GM21825 (cell line): ENCODE data around the gene LRP2.

Experiments used
- ATAC-seq: cut with Tn5 transposase; IDR thresholded peaks from one replicate; pipeline ENCODE4 v1.9.1; 2021; ENCODE audit warnings: mild to moderate bottlenecking, moderate library complexity; ENCODE audit not compliant: unreplicated experiment

LRP2 gene

DNA sequence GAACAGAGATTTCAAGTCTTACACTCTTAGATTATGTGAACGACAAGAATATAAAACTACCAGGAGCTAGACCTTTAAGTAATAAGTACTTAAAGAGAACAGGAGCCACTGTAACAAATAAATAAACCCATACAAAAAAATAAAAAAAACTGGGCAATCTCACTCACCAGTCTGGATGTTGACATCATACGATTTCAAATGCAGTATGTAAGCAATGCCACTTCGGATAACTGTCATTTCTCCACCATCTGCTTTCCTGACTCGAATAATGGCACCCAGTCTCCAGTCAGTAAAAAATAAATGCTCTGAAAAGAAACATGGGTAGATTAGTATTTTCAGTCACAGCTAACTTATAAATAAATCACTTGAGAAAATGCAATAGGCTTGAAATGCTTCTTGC is 115.1 kb downstream of the LRP2 start:
- ATAC-seq, result no peak

DNA sequence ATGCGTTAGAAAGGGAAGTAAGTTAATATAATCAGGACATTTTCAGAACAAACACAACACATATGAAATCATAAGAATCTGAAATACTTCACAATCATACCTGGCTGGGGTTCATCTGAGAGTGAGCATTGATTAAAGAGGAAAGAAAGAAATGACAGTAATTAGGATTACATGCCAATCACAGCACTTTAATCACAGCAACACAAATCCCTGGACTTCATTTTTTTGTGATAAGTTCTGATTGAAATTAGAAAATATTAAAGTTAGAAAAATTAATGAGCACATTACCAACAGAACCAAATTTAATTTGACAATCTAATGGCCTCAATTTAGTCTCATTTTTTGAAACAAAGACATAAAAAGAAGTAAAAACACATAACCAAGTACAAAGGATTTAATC is 121.9 kb downstream of the LRP2 start:
- no peak for ATAC-seq

DNA sequence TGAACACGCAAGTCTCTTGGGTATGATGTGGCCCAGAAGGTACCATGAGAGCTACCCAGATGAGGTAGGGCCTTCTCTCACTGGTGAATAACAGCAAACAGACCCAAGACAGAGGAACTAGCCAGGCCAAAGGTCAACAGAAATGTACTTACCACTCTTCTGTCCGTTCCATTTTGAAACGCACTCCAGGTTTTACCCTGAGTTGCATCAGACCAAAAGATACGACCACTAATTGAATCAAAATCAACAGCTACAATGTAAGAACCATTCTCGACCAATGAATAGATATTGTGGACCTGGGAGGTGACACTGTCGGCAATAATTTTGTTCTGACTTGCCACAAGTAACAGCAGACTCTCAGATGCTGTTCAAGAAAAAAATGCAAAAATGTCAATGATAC is 124.4 kb downstream of the LRP2 start:
- ATAC-seq, result no peak

DNA sequence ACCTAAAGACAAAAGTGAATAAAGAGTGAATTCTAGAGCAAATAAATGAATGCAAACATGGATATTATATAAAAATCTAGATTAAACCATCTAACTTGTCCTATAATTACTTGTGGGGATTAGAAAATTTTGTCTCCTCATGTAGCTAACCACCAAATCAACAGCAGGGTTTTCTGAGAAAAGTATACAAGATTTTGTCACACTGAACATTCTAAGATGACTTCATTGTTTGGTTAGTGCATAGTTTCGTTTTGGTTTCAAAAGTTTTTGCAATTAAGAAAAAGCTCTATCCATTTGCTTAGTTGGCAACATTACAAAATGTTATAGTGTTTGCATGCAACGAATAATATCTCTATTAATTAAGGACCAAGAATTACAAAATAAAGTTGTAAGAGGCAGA is 125.0 kb downstream of the LRP2 start:
- no peak for ATAC-seq

DNA sequence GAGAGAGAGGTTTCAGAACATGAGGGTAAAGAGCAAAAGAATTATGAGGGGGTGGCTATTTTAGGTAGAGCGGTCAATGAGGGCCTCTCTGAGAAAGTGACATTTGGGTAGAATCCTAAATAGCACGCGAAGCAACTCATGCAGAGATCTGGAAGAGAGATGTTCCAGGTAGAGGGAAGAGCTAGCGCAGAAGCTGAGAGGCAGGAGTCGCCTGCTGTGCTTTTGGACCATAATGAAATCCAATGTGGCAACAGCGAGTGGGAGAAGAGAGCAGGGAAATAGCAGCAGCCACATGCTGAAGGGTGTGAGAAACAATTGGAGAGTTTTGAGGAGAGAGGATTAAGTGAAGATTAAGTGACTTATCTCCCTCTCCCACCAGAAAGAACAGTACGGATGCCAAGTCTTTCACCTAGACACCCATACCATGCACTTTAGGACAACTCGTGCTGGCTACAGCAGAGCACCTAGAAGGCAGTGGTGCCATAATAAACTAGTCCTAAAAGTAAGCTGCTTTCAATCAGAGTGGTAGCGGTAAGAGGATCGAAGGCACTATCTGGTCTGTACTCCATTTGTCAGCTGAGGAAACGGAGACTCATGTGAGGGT is 129.7 kb downstream of the LRP2 start:
- no peak for ATAC-seq

DNA sequence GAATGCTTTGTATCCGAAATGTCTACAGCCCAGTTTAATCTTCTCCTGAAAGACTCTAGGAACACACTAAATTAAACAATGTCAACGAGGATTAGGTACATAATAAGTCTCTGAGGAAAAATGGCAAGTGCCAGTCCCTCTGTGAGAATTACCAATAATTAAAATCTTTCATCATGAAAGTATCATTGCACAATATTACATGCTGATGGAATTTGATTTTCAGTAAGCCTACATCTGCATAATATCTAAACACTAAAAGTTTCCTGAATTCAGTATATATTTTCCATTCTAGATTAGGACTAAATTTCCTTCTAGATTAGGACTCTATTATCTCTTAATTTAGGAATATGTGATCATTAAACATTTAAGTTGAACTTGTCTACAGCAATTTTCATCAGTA is 132.1 kb downstream of the LRP2 start:
- ATAC-seq, result no peak

DNA sequence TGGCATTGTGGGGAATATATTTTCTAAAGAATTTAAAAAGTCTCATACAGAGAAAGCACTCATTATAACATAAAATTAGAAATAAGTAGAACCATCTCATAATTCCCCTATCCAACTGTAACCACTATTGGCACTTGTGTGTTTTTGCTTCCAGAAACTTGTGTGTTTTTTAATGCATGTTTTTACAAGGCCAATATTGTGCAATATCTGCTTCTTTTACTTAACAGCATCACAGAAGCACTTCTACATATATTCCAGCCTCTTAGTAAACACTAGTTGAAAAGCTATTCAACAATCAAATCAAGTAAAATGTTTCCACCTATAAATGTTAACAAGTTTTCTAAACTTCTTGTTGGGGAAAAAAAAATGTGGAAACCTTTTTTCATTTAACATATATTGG is 132.7 kb downstream of the LRP2 start:
- no peak for ATAC-seq

DNA sequence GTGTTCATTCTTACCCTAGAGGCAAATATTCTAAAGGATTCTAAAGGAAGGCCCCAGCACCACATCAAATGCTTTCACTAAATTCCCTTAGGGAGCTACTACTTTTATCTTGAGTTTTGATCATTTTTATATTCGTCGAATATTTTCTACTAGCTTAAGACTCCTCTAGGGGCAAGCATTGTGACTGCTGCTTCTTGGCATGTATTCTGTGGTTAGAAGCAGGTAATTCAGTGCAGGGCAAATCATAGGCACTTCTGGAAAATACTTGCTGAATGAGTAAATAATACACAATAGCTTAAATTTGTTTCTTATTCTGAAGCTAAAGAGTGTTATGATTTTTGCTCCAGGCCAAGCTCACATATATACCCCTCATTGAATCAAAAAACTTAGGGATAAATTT is 136.4 kb downstream of the LRP2 start:
- ATAC-seq, result no peak

DNA sequence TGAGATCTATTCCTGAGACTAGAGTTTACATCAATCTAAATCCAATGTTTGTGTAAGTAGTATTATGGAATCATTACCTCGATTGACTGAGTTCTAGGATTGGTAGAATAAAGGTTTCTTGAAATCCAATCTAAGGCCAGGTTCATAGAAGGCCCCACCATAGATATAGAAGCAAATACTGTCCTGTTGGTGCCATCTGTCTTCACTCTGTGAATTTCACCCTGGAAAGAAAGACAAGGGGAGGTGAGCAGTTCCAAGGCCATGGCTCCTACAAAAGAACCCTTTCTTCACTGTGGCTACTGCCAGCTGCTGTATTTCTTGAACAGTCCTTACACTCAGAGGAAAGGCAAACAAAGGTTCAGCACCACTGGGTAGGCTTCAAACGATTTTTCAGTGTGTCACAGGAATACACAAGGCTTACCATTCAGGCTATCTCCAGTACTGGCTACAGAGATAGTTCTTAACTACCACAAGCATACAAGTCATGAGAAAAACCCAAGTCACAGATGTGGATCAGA is 137.0 kb downstream of the LRP2 start:
- ATAC-seq, result no peak

DNA sequence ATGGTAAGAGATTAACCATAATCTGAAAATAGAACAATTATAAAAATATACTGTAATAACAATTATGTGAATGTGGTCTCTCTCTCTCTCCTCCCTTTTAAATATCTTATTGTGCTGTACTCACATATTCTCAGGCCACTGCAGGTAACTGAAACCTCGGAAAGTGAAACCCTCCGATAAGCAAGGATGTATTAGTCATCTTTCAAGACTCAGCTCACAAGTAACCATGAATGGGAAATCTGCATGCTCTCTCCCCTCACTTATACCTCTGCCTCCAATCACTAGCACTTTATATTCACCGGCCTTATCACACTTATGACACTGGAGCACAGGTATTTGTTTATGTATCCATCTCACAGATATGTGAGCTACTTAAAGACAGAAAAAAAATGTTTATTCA is 139.7 kb downstream of the LRP2 start:
- peak; percentile 84 for ATAC-seq

DNA sequence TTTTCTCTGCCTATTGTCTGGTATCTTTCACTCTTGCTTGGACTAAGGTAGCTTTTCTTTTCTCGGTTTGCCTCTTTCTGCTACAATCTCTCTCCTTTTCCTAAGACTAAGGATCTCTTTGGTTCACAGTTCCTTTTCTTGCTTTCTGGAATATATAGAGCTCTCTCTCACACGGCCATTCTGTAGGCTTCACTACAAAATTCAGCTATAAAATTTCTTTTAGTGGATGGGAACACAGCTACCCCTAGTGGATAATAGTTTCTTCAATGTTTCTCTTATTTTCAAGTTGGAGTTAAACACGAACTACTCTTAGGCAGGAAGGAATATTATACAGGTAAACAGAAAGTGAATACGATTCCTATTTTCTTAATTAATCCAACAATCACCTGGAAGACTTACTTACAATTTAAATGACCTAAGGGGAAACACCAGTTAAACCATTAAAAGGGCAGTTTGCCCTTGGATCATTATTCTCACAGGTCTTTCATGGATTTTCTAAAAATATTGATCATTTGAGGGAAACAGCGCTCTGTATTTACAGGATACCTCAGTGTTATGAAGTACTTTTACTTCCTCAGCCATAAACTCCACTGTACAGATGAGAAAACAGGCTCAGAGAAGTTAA is 140.5 kb downstream of the LRP2 start:
- ATAC-seq, result no peak

DNA sequence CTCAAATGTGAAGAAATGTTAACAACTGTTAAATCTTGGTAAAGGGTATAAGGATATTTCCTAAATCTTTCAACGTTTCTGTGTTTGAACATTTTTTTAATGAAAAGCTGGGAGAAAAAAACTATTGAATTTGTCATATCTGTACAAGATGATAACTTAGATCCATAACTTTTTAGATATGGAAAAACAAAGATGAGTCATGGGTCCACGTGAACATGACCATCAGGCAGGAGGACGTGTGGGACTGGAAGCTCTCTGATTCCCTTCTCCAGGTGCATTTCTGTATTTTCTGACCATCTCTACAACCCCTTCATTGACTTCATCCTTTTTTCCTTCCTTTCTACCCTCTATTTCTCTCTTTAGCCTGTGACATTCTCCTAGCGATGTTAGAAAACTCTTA is 151.4 kb downstream of the LRP2 start:
- ATAC-seq, result no peak

DNA sequence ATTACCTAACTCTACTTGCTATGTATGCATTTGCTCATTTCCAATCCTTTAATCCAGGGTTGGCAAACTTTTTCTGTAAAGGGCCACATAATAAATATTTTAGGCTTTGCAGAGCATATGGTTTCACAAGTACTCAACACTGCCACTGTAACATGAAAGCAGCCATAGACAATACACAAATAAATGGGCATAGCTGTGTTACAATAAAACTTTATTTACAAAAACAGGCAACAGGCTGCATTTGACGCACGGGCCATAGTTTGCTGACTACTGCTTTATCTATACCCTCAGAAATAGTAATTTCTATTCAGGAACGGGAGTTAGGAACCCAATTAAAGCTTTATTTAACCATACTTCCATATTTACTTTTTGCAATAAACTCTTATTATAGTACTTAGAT is 154.3 kb downstream of the LRP2 start:
- no peak for ATAC-seq

DNA sequence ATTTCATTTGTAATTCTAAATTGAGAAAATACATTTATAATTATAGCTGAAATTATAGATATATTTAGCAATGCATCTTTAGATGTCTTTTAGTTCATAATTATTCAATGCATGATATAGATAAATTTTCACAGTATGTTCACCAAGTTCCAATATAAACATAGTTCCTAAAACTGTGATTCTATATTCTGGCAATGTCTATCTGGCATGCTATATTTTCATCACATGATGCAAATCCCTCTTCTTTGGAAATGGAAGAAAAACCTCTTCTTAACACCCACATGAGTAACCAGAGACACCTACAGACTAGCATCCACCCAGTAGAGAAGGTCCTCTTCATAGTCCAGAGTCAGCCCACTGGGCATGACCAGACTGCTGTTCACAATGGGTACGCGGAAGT is 157.2 kb downstream of the LRP2 start:
- ATAC-seq, result no peak

DNA sequence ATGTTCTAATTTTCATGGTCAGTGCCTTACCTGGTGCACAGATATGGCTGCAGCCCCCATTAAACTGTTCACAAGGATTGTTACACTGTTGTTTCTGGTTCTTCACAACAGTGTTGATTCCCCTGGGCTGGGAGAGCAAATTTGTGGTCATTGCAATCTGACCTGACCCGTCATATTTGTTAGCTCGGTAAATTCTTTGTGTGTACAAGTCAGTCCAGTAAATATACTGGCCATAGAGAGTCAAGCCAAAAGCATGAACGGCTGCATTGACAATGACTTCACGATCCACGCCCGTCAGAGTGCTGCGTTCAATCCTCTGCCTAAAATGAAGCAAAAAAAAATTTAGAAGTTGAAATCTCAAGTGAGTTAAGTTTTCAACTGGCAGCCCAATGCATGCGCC is 158.4 kb downstream of the LRP2 start:
- no peak for ATAC-seq

DNA sequence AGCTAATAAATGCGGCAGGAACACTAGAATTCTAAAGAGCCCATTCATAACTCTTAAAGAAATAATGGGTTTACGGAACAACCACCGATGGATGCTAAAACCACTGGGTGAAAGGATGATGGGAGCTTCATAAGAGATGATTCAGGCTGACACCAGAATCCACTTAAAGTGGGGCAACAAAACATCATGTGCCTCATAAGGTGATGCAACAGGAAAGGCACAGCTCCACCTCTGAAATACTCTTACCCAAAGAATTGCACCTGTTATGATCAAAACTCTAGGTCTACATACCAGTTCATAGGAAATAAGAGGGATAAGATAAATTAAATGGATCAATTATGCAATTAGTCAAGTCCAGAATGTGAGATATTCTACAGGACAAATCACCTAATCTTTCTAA is 161.6 kb downstream of the LRP2 start:
- ATAC-seq, result no peak

DNA sequence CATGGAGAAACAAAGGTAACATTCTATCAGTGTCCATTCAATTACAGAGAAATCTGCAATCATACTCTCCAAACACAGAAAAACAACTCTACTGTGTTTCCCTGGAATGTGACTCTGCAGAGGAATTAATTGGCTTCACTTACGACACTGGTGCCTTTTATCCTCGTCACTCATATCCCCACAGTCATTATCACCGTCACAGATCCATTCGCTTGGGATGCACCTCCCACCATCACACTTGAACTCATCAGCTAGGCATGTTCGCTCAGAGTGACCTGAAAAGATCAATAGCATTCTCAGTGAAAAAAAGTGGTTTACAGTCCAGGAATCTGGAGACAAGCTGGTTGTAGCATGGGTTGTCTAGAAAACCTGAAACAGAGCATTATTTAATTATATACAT is 168.7 kb downstream of the LRP2 start:
- ATAC-seq, result no peak

DNA sequence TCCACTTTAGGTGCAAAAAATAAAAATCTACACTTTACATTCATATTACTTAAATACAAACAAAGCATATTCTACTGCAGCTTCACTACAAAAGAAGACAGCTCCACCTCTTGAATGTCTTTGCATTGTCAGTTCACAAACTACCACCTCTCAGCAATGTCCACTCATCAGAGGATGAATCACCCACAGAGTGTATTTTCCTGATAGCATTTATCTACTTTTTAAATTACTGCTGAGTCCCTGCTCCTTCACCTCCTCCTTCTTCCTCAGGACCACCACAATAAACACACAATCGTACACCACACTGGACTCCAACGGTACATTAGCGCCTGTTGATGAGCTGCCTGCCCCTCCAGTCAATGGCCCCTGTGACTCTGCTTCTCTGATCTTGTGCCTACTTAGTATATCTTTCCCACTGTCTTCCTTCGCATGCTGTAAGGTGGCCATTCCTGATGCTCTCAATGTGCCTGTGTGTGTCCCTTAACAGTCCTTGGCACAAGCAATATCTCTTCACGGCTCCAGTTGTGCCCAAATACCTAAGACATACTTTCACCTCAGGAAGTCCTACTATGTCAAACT is 172.0 kb downstream of the LRP2 start:
- ATAC-seq, result no peak

DNA sequence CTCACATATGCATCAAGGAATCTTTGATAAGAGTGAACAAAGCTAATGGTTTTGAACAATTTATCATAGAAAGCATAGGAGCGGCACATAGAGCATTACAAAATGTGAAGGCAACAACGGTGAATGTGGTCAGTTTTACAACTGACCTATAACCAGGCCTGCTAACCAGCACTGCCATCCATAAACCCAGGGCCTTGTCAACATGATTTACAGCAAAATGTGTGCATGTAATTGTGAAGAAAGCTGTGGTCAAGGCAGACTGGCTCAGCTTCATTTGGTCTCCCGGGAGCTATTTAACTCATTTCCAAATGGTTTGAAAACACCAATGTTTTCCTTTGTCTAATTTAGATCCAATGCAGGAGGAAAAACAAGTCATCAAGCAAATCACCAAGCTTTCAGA is 173.2 kb downstream of the LRP2 start:
- no peak for ATAC-seq

DNA sequence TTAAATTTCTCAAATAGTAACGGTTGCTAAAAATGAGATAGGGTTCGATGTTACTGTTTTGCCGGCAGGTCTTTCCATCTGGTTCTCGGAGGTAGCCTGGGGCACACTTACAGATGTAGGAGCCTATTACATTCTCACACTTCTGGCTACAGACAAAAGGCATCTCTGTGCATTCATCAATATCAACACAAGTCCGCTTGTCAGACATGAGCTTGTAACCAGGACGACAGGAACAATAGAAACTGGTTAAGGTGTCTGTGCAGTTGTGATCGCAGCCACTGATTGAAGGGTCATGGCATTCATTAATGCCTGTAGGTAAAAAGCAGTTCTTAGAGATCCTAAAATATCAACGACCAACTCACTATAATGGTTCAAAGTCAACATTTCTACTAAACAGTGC is 176.6 kb downstream of the LRP2 start:
- ATAC-seq, result no peak

DNA sequence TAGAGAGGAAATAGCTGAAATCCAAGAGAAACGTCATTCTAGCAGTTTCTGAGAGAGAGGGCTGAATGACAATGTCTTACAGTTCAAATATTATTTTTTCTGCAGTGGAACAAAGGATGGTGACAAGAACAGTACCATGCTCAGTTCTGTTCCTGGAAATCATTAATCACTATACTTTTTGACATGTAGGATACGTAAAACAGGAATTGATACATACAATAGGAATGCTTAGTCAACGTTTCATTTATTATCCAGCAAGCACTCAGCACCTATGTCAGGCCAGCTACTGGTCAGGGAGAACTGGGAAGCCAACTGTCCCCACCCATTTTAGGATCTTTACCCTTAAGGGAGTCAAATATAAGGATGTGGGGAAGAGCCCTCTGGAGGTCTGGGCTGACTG is 178.3 kb downstream of the LRP2 start:
- no peak for ATAC-seq

DNA sequence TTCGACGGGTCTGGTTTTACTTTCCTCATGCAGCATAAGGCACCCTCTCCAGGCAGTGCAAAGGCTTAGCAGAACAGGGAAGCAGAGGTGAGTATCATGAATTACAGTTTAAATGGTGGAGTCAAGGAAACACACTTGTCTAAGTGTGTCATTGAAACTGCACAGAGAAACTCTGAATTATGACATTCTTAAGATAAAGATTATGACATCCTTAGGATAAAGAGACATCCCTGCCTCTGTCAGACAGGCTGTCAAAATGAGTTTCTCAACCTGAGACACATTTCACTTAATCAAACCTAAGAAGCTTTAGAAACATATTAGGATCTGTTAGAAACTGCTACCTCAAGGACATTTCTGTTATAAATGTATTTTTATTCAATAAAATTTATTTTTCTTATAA is 179.8 kb downstream of the LRP2 start:
- no peak for ATAC-seq
